NCI-H2081 (cell line): ENCODE results near the gene SLC24A3.

Source experiments
- DNase-seq, 2 experiments: peaks; one replicate each; lab custom pipeline; 2025; lab: John Stamatoyannopoulos, UW

SLC24A3 gene

GRCh38 chr20:19546648-19547047, 334.2 kb downstream of the SLC24A3 start:
- no peak for DNase-seq

GRCh38 chr20:19547547-19547946, 335.1 kb downstream of the SLC24A3 start:
- no peak for DNase-seq

- DNase-seq, result no peak
Observed at GRCh38 chr20:19549896-19550295, 337.5 kb downstream of the SLC24A3 start.

- DNase-seq, result no peak
Observed at GRCh38 chr20:19552221-19553180, 340.1 kb downstream of the SLC24A3 start.

- no peak for DNase-seq
Observed at GRCh38 chr20:19554666-19555065, 342.2 kb downstream of the SLC24A3 start.

GRCh38 chr20:19555726-19556125, 343.3 kb downstream of the SLC24A3 start:
- no peak for DNase-seq

GRCh38 chr20:19557291-19557690, 344.8 kb downstream of the SLC24A3 start:
- DNase-seq, result no peak

- DNase-seq, result no peak
Observed at GRCh38 chr20:19560881-19561480, 348.5 kb downstream of the SLC24A3 start.

GRCh38 chr20:19562426-19562825, 350.0 kb downstream of the SLC24A3 start:
- peak in 1 of 2 experiments; percentile 9 for DNase-seq

- no peak for DNase-seq
Observed at GRCh38 chr20:19564261-19564660, 351.8 kb downstream of the SLC24A3 start.

GRCh38 chr20:19565736-19566135, 353.3 kb downstream of the SLC24A3 start:
- DNase-seq, result no peak

- DNase-seq, result no peak
Observed at GRCh38 chr20:19566226-19566945, 353.9 kb downstream of the SLC24A3 start.

GRCh38 chr20:19568128-19568527, 355.7 kb downstream of the SLC24A3 start:
- no peak for DNase-seq

GRCh38 chr20:19571996-19572395, 359.6 kb downstream of the SLC24A3 start:
- DNase-seq, result no peak

- DNase-seq, result no peak
Observed at GRCh38 chr20:19577692-19578091, 365.2 kb downstream of the SLC24A3 start.

GRCh38 chr20:19582782-19583181, 370.3 kb downstream of the SLC24A3 start:
- peak in 1 of 2 experiments; percentile 5 for DNase-seq

GRCh38 chr20:19583532-19584175, 371.2 kb downstream of the SLC24A3 start:
- peak; percentile 28 to 57 for DNase-seq

GRCh38 chr20:19588241-19588640, 375.8 kb downstream of the SLC24A3 start:
- no peak for DNase-seq

GRCh38 chr20:19588732-19589131, 376.3 kb downstream of the SLC24A3 start:
- DNase-seq, result no peak

GRCh38 chr20:19589787-19590362, 377.4 kb downstream of the SLC24A3 start:
- DNase-seq, result no peak

- no peak for DNase-seq
Observed at GRCh38 chr20:19590382-19590781, 377.9 kb downstream of the SLC24A3 start.

- DNase-seq, result no peak
Observed at GRCh38 chr20:19593762-19594161, 381.3 kb downstream of the SLC24A3 start.
